HCT116 (cell line): ENCODE results near the gene NOLC1. TPM values are rescaled to one million over a fixed set of nuclear protein-coding genes. Genes with fewer than 3 reads are reported as not detected.

ENCODE experiments used
- ATAC-seq: fragments of 200-7000 bp; cut with Tn5 transposase; 2 replicates; pipeline ENCODE4 v1.9.1; 2020; ENCODE audit warnings: mild to moderate bottlenecking, moderate library complexity
- BruUV-seq: library from RNA; stranded (reverse); fragments of 400-500 nt; replicated peaks from 2 replicates; lab custom pipeline; 2021; lab: Mats Ljungman, UMichigan
- CTCF ChIA-PET: fragments of 300-600 bp; sonication (Branson Sonifier 250); formaldehyde crosslinking; loops from one replicate; lab custom pipeline; 2021; ENCODE audit warnings: antibody characterized with exemption; lab: Charles Lee
- POLR2A ChIA-PET: fragments of 300-600, 350-600 bp; sonication (Branson Sonifier 250); formaldehyde crosslinking; loops from one replicate; lab custom pipeline; 2021; ENCODE audit warnings: antibody characterized with exemption; lab: Charles Lee
- RAD21 ChIA-PET, 2 experiments: fragments of 300-600 bp; sonication (Branson Sonifier 250); formaldehyde crosslinking; loops; one replicate each; lab custom pipeline; 2023; ENCODE audit warnings: low total read pairs in 2 of 2; ENCODE audit not compliant: uncharacterized antibody in 2 of 2, unreplicated experiment in 2 of 2, low non-redundant PET in 1 of 2; lab: Charles Lee
- DNase-seq: peaks from one replicate; pipeline ENCODE4 v3.0.0-alpha.2; 2010; ENCODE audit warnings: low read depth, low spot score
- H2AFZ ChIP-seq: fragments of 200-600 bp; shearing (Covaris generic), sonication (generic); 2 replicates; pipeline ENCODE4 v1.6.1; 2017; ENCODE audit warnings: low read depth, mixed run types, mixed read lengths, antibody characterized with exemption, low read length; ENCODE audit not compliant: poor library complexity, severe bottlenecking
- H3K27ac ChIP-seq: 2 replicates; pipeline ENCODE4 v1.5.1; 2012; ENCODE audit warnings: low read depth, low read length
- H3K27me3 ChIP-seq: fragments of 200-600 bp; sonication (generic); 2 replicates; pipeline ENCODE4 v1.6.1; 2016; ENCODE audit warnings: mixed run types, low read length, mixed read lengths; ENCODE audit not compliant: insufficient read depth
- H3K36me3 ChIP-seq, 2 experiments: fragments of 200-500 bp in 1 of 2; fragments of 200-600 bp in 1 of 2; sonication (Bioruptor generic) in 1 of 2; sonication (generic) in 1 of 2; 2 replicates each; pipeline versions ENCODE4 v1.5.1 to v1.6.1; 2014 to 2016; ENCODE audit warnings: low read length in 2 of 2, inconsistent platforms in 1 of 2, mixed read lengths in 1 of 2, mixed run types in 1 of 2; ENCODE audit not compliant: insufficient read depth in 2 of 2, control insufficient read depth in 1 of 2
- H3K4me1 ChIP-seq, 2 experiments: fragments of 200-600 bp in 1 of 2; sonication (generic) in 1 of 2; 2 replicates each; pipeline versions ENCODE4 v1.5.1 to v1.6.1; 2012 to 2017; ENCODE audit warnings: low read length in 2 of 2, inconsistent platforms in 1 of 2, mild to moderate bottlenecking in 1 of 2, mixed read lengths in 1 of 2, mixed run types in 1 of 2, moderate library complexity in 1 of 2; ENCODE audit not compliant: insufficient read depth in 2 of 2, control insufficient read depth in 1 of 2
- H3K4me2 ChIP-seq: fragments of 200-600 bp; sonication (generic); 2 replicates; pipeline ENCODE4 v1.6.1; 2017; ENCODE audit warnings: mixed run types, low read length, mixed read lengths
- H3K4me3 ChIP-seq, 2 experiments: fragments of 200-600 bp in 1 of 2; sonication (generic) in 1 of 2; replicated peaks in 1 of 2; 2 replicates each; pipeline ENCODE4 v1.5.1; 2011 to 2016; ENCODE audit warnings: low read length in 2 of 2, control low read depth in 1 of 2, low read depth in 1 of 2, mild to moderate bottlenecking in 1 of 2, mixed read lengths in 1 of 2, mixed run types in 1 of 2
- H3K79me2 ChIP-seq: fragments of 200-600 bp; sonication (generic); 2 replicates; pipeline ENCODE4 v1.6.1; 2017; ENCODE audit warnings: mild to moderate bottlenecking, mixed run types, low read length, moderate library complexity, mixed read lengths; ENCODE audit not compliant: insufficient read depth
- H3K9ac ChIP-seq: fragments of 200-600 bp; sonication (generic); 2 replicates; pipeline ENCODE4 v1.6.1; 2016; ENCODE audit warnings: low read length, mixed read lengths
- H3K9me2 ChIP-seq: fragments of 200-600 bp; sonication (generic), shearing (Covaris generic); 2 replicates; pipeline ENCODE4 v1.6.1; 2017; ENCODE audit warnings: mixed run types, mild to moderate bottlenecking, moderate library complexity; ENCODE audit not compliant: insufficient read depth
- H3K9me3 ChIP-seq, 2 experiments: fragments of 200-500 bp in 1 of 2; fragments of 200-600 bp in 1 of 2; sonication (Bioruptor generic) in 1 of 2; sonication (generic) in 1 of 2; 2 replicates each; pipeline ENCODE4 v1.6.1; 2014 to 2017; ENCODE audit warnings: low read length in 2 of 2, mixed read lengths in 2 of 2, inconsistent platforms in 1 of 2, low read depth in 1 of 2, mild to moderate bottlenecking in 1 of 2, mixed run types in 1 of 2, moderate library complexity in 1 of 2; ENCODE audit not compliant: control insufficient read depth in 1 of 2, insufficient read depth in 1 of 2
- H4K20me1 ChIP-seq: fragments of 200-600 bp; sonication (generic), shearing (Covaris generic); 2 replicates; pipeline ENCODE4 v1.6.1; 2017; ENCODE audit warnings: mixed run types, mild to moderate bottlenecking, moderate library complexity; ENCODE audit not compliant: insufficient read depth
- EGR1 ChIP-seq: IDR thresholded peaks from 2 replicates; pipeline ENCODE4 v1.6.1; 2012; ENCODE audit warnings: low read depth
- EZH2 ChIP-seq: fragments of 200-600 bp; sonication (generic); IDR thresholded peaks from 2 replicates; pipeline ENCODE4 v1.6.1; 2017; ENCODE audit warnings: antibody characterized with exemption, mixed run types
- EZH2phosphoT487 ChIP-seq: fragments of 200-600 bp; IDR thresholded peaks from 2 replicates; pipeline ENCODE4 v1.6.1; 2018; ENCODE audit warnings: antibody characterized with exemption, borderline replicate concordance
- FOSL1 ChIP-seq: IDR thresholded peaks from 2 replicates; pipeline ENCODE4 v1.6.1; 2012; ENCODE audit warnings: low read depth
- JUND ChIP-seq: IDR thresholded peaks from 2 replicates; pipeline ENCODE4 v1.6.1; 2012
- POLR2A ChIP-seq: IDR thresholded peaks from 2 replicates; pipeline ENCODE4 v1.7.0; 2011; ENCODE audit warnings: borderline replicate concordance; ENCODE audit not compliant: insufficient read depth, insufficient read length; ENCODE audit errors: extremely low read depth
- POLR2AphosphoS5 ChIP-seq: IDR thresholded peaks from 2 replicates; pipeline ENCODE4 v1.6.1; 2011; ENCODE audit warnings: mild to moderate bottlenecking, low read depth, low read length, moderate library complexity
- SP1 ChIP-seq: IDR thresholded peaks from 2 replicates; pipeline ENCODE4 v1.6.1; 2012; ENCODE audit warnings: low read depth
- ZBTB33 ChIP-seq: IDR thresholded peaks from 2 replicates; pipeline ENCODE4 v1.6.1; 2011; ENCODE audit warnings: mild to moderate bottlenecking, low read length, moderate library complexity; ENCODE audit not compliant: insufficient replicate concordance; ENCODE audit errors: extremely low read depth
- ZFX ChIP-seq: fragments of 450-650 bp; IDR thresholded peaks from 2 replicates; pipeline ENCODE4 v1.6.1; 2017
- ZNF274 ChIP-seq: fragments of 200-500 bp; sonication (Bioruptor generic); IDR thresholded peaks from 2 replicates; pipeline ENCODE4 v1.6.1; 2014; ENCODE audit warnings: mild to moderate bottlenecking, low read depth, low read length, inconsistent platforms
- intact Hi-C: fragments of 100-400 bp; cut with micrococcal nuclease; formaldehyde crosslinking; loops from 2 replicates; pipeline ENCODE4 v1.10.0; 2022
- total RNA-seq: library from RNA; stranded (reverse); gene quantifications from one replicate; pipeline ENCODE4 v1.2.1, GENCODE V29; 2021; ENCODE audit not compliant: unreplicated experiment
- TF ChIP-seq, protein P1 (sequence below): IDR thresholded peaks from 2 replicates; pipeline ENCODE4 v1.6.1; 2012
- TF ChIP-seq, protein P2 (sequence below), 3 experiments: fragments of 200-600 bp in 1 of 3; sonication (generic) in 1 of 3; IDR thresholded peaks in 2 of 3; conservative IDR thresholded peaks in 1 of 3; 2 replicates each; pipeline ENCODE4 v1.5.1; 2012 to 2017; ENCODE audit warnings: low read depth in 2 of 3, low read length in 2 of 3, antibody characterized with exemption in 1 of 3, borderline replicate concordance in 1 of 3, control low read depth in 1 of 3, mild to moderate bottlenecking in 1 of 3, mixed read lengths in 1 of 3, mixed run types in 1 of 3, moderate library complexity in 1 of 3; ENCODE audit not compliant: insufficient read depth in 1 of 3

Gene NOLC1
- total RNA-seq, 1 experiment from 2014 or later = 231 TPM

GRCh38 chr10:102140218-102140617 lies 12.0 kb upstream of the NOLC1 start:
- Histone ChIP-seq H3K27me3 (no peaks in the 10 kb centered on the region), H4K20me1 (peaks cover 53% of the 10 kb centered on the region; the same call in 1 of the 2 replicates), H2AFZ (no peak overlapping the region), H3K9me3 (no peaks in the 10 kb centered on the region), H3K79me2 (peaks cover 100% of the 10 kb centered on the region), H3K27ac (no peak overlapping the region), H3K4me2 (no peak overlapping the region), H3K4me3 (no peak overlapping the region), H3K9ac (no peak overlapping the region), H3K9me2 (no peaks in the 10 kb centered on the region), H3K36me3 (peaks cover 55 to 87% of the 10 kb centered on the region in 2 experiments), H3K4me1 (peaks cover 9 to 10% of the 10 kb centered on the region in 2 experiments; a peak in 3 of 4 replicates)
- POLR2A ChIA-PET = interaction anchor here (2.1 kb wide), 1 partner anchor 12 kb away, joined by 6 read pairs; the partner anchor contains the start of gene NOLC1
- ATAC-seq (peak; percentile 3; the same call in 1 of the 2 replicates), DNase-seq (no peak)
- intact Hi-C loops = no loop called here
- TSS peak; percentile 0 for BruUV-seq
- TF ChIP-seq JUND (no peak), EZH2 (no peak), POLR2A (no peak), ZFX (no peak), SP1 (no peak), POLR2AphosphoS5 (no peak), EGR1 (no peak), EZH2phosphoT487 (no peak), ZNF274 (no peak), FOSL1 (no peak)
- TF ChIP-seq, protein P1, sequence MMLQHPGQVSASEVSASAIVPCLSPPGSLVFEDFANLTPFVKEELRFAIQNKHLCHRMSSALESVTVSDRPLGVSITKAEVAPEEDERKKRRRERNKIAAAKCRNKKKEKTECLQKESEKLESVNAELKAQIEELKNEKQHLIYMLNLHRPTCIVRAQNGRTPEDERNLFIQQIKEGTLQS = no peak
- CTCF ChIA-PET = no interaction called here
- RAD21 ChIA-PET = no interaction called here

DNA sequence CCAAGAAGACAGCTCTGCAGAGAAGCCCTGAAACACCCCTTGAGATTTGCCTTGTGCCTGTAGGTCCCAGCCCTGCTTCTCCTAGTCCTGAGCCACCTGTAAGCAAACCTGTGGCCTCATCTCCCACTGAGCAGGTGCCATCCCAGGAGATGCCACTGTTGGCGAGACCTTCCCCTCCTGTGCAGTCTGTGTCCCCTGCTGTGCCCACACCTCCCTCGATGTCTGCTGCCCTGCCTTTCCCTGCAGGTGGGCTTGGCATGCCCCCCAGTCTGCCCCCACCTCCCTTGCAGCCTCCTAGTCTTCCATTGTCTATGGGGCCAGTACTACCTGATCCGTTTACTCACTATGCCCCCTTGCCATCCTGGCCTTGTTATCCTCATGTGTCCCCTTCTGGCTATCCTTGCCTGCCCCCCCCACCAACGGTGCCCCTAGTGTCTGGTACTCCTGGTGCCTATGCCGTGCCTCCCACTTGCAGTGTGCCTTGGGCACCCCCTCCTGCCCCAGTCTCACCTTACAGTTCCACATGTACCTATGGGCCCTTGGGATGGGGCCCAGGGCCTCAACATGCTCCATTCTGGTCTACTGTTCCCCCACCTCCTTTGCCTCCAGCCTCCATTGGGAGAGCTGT lies 11.2 kb upstream of the NOLC1 start:
- RAD21 ChIA-PET = no interaction called here
- DNase-seq = no peak
- Histone ChIP-seq H3K9me3 (no peaks in the 10 kb centered on the region), H3K9me2 (no peaks in the 10 kb centered on the region), H2AFZ (no peak overlapping the region), H3K27me3 (no peaks in the 10 kb centered on the region), H3K79me2 (peaks cover 96% of the 10 kb centered on the region), H3K36me3 (peaks cover 57 to 84% of the 10 kb centered on the region in 2 experiments), H4K20me1 (peaks cover 49% of the 10 kb centered on the region; the same call in 1 of the 2 replicates), H3K4me2 (no peak overlapping the region), H3K9ac (no peak overlapping the region), H3K4me1 (peaks cover 2 to 5% of the 10 kb centered on the region in 2 experiments; a peak in 2 of 4 replicates), H3K4me3 (no peak overlapping the region), H3K27ac (no peak overlapping the region)
- TF ChIP-seq ZBTB33 = no peak
- TF ChIP-seq, protein P2, sequence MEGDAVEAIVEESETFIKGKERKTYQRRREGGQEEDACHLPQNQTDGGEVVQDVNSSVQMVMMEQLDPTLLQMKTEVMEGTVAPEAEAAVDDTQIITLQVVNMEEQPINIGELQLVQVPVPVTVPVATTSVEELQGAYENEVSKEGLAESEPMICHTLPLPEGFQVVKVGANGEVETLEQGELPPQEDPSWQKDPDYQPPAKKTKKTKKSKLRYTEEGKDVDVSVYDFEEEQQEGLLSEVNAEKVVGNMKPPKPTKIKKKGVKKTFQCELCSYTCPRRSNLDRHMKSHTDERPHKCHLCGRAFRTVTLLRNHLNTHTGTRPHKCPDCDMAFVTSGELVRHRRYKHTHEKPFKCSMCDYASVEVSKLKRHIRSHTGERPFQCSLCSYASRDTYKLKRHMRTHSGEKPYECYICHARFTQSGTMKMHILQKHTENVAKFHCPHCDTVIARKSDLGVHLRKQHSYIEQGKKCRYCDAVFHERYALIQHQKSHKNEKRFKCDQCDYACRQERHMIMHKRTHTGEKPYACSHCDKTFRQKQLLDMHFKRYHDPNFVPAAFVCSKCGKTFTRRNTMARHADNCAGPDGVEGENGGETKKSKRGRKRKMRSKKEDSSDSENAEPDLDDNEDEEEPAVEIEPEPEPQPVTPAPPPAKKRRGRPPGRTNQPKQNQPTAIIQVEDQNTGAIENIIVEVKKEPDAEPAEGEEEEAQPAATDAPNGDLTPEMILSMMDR (IDR thresholded peaks at IDR 0.05 in 2 of 3, conservative IDR thresholded peaks at IDR 0.05 in 1 of 3; ENCODE audit: borderline replicate concordance in 1 of 3, insufficient read depth in 1 of 3, low read depth in 2 of 3, low read length in 2 of 3) = 0 out of 6 replicates have a peak, but pooled peaks of 1 of the 3 experiments have one; percentile 14
- CTCF ChIA-PET = no interaction called here
- intact Hi-C loops = no loop called here
- peak; percentile 38 for ATAC-seq
- POLR2A ChIA-PET = interaction anchor here (2.1 kb wide), 1 partner anchor 11 kb away, joined by 6 read pairs; the partner anchor contains the start of gene NOLC1
- no TSS peak for BruUV-seq
